ENCODE results near the gene CLDN10. TPM values are rescaled to one million over a fixed set of nuclear protein-coding genes. Genes with fewer than 3 reads are reported as not detected.
"Not testable (repeated sequence)": the region's sequence is repeated elsewhere in the genome, so short reads cannot be mapped to it uniquely, and the experiment has no call there.

Gene CLDN10
- total RNA-seq, 2 experiments from 2014 or later, result not detected

DNA sequence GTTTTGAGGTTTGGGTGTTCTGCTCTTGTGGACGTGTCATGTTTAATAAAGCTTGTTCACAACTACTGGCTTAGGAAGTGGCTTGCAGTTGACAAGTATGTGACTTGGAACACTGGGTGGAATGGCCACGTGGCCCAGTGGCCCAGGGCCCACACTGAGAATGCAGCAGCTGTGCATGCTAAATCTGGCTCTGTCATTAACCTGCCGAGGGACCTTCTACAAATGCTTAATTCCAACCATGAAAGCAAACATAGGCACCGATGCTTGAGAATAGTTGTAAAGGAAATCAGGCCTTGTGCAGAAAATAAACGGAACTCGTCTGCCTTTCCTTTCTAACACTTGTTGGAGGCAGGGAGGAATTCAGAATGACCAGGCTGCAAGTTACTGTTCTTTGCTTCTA lies 11.6 kb upstream of the CLDN10 start:
- ChIA-PET CTCF (no interaction called here), POLR2A (no interaction called here)

DNA sequence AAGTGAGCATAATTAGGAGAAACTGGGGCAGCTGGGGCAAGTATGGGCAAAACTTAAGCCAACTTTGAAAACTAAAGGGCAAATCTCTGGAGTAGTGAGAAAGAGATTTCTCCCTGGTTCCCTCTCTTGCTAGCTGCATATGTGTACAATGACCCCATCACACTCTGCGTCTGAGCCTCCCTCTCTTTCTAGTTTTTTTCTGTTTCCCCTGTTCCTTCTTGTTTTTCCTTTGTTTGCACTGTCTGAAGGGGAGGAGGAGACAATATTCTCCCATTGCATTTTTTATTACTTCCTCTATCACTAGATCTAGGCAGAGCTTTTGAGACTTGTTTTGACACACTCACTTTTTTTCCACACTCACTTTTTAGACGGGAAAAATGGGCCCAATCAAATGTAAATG lies 11.2 kb upstream of the CLDN10 start:
- CTCF ChIA-PET, result no interaction called here

DNA sequence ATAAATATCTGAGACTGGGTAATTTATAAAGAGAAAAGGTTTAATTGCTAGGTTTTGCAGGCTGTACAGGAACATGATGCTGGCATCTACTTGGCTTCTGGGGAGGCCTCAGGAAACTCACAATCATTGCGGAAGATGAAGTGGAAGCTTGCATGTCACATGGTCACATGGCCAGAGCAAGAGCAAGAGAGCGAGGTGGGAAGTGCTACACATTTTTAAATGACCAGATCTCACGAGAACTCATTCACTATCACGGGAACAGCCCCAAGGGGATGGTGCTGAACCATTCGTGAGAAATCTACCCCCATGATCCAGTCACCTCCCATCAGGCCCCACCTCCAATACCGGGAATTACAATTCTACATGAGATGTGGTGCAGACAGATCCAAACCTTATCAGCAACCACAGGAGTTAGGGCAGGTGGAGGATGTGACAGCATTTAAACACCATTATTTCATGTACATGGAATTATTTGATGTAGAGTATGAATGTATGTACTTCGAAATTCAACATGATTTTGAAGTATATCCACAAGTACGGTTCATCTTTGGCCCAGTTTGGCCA lies 10.5 kb upstream of the CLDN10 start:
- ChIA-PET POLR2A (no interaction called here), CTCF (no interaction called here)

More for the DNA sequence above, 11.2 kb upstream of the CLDN10 start:
- POLR2A ChIA-PET, result no interaction called here

DNA sequence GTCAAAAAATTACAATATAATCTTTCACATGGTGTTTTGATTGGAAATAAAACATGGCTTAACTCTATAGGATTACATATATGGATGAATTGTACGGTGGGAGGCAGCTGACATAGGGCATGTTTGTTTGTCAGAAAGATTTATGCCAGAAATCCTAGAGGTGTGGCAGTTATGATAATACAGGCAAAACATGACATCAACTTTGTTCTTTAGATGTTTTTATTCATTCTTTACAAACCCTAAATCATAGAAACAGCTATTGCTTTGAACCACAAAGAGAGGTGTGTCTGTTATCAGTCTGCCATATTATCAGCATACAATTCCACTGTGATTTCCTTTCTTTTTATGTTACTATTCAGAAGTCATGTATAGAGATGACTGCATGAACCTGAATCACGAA lies 8.2 kb upstream of the CLDN10 start:
- POLR2A ChIA-PET, result no interaction called here
- CTCF ChIA-PET, result no interaction called here

DNA sequence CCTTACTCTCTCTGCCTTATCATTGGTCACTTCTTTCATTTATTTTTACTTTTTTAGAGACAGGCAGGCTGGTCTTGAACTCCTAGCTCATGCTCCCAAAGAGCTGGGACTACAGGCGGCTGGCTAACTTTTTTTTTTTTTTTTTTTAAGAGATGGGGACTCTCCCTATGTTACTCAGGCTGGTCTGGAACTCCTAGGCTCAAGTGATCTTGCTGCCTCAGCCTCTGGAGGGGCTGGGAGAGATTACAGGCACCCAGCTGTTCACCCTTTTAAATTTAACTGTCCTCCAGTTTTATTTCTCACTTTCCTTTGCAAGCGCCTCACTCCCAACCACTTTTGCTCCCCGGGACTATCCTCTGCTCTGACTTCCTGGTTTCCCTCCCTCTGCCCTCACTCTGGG lies 5.6 kb upstream of the CLDN10 start:
- ChIA-PET CTCF (no interaction called here), POLR2A (no interaction called here)

DNA sequence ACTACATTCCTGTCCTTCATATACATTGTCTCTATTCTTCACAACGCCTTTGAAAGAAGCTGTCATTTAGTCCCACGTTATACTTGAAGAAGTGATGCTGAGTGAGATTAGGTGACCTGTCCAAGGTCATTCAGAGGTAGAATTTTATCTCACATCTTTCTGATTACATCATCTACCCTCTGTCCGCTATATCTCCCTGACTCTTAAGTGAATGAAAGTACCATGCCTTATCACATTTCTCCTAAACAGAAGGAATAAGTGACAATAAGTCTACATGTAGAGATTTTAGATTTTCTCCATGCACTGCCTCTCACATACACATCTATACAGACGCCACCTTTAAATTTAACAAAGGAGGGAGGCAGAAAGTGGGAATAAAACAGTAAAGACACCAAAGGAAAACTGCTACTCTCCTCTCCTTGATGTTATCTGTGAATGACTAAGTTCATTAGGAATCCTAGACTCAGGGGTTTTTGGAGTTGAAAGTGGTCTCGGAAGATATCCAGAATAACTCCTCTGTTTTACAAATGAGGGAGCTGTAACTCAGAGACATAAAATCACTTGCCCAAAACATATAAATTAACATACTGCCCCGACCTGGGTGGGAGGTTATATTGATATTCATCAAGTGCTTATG lies 4.9 kb upstream of the CLDN10 start:
- CTCF ChIA-PET, result no interaction called here
- POLR2A ChIA-PET, result no interaction called here

DNA sequence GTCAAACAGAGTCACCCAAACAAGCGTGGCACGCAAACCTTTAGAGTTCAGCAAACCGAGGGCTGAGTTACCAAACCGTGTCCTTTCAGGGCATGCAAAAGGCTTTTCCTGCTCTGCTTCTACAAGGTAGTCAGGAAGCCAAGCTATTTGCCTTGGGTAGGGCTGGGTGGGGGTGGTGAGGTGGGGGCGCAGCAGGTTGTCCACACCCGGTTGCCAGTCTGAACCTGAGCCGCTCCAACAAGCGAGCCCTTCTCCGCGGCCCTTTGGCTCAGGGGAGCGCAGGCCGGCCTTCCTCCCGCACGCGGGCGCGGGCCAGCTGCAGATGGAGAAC lies 347 bp upstream of the CLDN10 start:
- CTCF ChIA-PET, result no interaction called here
- POLR2A ChIA-PET, result no interaction called here

DNA sequence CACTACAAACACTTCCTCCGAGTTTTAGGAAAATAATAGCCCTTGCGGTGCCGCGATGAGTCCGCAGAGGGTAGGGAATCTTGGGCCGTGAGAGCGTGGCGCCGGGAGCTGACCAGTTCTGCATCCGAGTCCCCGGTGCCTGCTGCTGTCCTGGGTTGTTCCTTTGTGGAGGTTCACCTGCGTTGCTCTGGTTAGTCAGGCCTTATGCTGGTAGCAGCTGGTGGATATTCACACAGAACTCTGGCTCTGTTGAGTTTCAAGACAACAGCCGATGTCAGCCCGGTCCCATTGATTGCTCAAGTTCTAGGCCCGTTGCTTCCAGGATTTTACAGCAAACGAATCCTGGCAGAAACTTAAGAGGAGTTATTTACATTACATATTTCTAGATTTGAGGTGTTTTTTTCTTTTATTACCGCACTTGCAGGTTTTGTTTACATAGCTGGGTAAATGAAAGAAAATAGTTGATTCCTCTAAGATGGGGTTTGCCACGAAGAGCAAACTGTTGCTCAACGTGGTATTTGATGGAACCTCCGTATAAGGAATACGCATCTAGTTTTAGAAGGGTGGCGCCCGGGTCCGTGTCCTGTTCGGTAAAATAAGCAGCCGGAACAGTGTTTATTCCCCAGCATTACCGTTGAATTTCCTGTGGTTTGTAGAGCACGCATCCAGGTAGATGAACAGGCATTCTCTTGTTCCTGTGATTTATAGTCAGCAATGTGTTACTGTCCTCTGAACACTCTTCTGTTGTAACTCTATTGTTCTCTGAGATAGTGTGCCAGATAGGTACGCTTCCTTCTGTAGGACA lies 1.3 kb downstream of the CLDN10 start:
- CTCF ChIA-PET, result no interaction called here
- POLR2A ChIA-PET, result no interaction called here

DNA sequence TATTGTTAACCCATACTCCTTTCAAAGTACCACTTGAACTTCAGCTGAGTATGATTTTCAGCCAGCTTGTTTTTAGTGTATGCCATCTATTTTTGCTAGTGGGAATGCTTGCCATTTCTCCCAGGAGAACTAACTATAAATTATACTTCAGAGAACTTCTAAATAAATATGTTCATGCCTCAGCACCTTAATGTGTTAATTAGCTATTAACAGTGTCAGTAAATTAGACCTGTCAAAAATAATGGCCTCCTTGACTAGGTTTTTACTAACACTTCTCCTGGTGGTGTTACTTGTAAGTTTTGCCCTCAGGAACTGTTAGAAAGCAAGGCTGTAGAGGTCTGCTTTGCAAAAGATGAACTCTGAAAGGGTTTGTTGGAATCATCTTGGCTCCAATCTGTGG lies 4.5 kb downstream of the CLDN10 start:
- ChIA-PET CTCF (no interaction called here), POLR2A (no interaction called here)

DNA sequence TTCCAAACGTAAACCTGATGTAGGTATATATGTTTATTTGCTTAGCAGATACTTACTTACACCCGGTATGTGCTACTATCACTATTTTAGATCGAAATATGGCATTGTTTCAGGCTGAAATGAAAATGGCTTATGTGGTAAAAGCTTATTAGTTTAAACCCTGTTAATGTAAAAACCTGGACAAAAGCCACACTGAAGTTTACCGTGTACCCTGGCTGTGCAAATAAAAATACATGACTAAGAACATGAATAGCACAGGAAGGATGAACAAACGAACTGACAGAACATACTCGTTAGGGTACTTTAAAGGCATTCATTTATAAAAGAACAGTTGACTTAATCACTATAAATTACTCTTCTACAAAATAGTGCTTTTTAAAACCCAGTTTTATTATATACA lies 6.6 kb downstream of the CLDN10 start:
- ChIA-PET POLR2A (no interaction called here), CTCF (no interaction called here)

DNA sequence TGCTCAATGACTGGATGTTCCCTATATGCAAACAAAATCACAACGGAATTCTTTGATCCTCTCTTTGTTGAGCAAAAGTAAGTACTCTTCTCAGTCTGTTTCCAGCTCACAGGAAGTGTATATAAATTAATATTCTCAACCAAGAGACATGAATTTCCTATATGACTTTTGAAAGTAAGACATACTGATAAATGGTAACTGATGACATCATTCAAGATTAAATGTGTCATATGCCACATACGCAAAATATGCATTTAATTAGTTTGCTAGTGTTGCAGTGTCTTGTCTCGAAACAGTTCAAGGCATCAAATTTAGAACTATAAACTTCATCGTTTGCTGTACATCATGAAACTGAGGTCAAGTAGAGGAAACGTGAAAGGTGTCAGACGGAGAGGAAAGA lies 7.9 kb downstream of the CLDN10 start:
- CTCF ChIA-PET, result no interaction called here
- POLR2A ChIA-PET, result no interaction called here

DNA sequence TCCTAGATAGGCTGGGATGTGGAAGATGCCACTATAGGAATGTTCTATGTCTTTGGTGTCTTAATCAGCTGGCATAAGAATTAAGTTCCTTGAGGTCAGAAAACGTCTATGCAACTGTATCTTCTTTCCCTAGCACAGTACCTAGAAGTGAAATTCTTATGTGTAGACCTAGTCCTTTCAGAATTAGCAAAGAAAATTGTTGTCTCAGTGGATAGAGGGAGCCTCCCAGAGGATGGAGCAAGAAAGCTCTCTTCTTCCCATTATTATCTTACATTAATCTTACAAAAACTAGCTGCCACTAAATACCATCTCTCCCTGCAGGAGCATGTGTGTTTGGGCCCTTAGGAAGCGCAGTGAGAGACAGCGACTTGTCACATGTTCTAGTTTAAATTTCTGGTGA lies 11.6 kb downstream of the CLDN10 start:
- ChIA-PET CTCF (no interaction called here), POLR2A (no interaction called here)

DNA sequence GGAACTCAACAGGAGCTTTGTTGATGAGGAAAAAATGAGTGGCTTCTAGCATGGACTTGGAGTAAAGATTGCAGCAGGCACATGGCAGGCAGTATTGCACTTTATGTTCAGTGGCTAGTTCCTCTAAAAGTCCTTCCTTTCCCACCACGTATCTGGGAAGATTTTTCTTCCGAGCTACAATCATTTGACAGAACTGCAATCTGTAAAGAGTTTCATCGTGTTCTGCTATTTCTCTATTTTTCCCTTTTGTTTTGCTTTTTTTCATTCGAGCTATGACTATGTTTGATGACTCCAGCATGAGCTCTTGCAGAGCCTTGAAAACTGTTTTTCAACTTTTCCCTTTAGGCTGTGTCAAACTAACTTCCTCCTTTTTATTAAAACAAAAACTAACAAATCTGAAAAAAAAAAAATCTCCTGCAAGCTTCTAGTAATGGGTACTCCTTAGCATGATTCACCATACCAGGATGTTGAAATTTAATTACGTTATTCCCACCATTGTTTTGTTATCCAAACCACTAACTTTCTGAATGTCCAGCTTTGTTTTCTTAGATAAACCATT lies 12.3 kb downstream of the CLDN10 start:
- POLR2A ChIA-PET, result no interaction called here
- CTCF ChIA-PET, result no interaction called here

DNA sequence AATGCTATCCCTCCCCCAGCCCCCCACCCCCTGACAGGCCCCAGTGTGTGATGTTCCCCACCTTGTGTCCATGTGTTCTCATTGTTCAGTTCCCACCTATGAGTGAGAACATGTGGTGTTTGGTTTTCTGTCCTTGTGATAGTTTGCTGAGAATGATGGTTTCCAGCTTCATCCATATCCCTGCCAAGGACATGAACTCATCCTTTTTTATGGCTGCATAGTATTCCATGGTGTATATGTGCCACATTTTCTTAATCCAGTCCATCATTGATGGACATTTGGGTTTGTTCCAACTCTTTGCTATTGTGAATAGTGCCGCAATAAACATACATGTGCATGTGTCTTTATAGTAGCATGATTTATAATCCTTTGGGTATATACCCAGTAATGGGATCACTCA lies 13.2 kb downstream of the CLDN10 start:
- CTCF ChIA-PET, POLR2A ChIA-PET: not testable (repeated sequence)

DNA sequence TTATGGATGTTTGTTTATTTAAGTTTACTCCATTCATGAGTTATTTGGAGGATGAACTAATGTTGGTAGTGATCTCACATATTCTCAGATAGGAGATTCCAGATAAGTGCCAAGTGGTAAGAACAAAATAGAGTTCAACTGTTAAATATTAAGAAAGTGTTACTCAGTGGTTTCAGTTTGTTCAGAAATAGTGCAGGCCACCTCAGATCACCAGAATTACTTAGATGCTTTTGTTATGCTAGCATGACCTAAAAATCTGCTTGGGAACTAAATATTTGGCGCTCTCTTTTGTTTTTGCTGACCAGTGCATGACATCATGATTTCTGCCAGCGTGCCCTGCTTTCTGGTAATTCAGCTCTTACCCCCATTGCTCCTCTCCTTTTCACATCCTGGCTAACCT lies 15.6 kb downstream of the CLDN10 start:
- POLR2A ChIA-PET, result no interaction called here
- CTCF ChIA-PET, result no interaction called here

DNA sequence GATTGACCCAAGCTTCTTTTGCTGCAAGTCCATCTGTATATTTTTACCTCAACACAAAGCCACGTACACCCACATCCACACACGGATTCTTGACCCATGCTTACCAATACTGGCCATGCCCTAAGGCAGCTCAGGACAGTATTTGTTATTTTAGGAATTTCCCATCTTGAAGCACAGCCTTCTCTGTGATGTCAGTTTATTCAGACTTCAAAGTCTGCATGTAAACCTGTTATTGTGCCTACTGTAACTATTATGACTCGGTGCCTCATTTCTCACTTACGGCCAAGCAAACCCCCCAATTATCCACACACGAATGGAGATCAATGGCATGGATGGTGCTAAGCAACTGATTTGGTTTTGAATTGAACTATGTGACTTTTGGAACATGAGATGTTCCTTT lies 17.5 kb downstream of the CLDN10 start:
- POLR2A ChIA-PET, result no interaction called here
- CTCF ChIA-PET, result no interaction called here

DNA sequence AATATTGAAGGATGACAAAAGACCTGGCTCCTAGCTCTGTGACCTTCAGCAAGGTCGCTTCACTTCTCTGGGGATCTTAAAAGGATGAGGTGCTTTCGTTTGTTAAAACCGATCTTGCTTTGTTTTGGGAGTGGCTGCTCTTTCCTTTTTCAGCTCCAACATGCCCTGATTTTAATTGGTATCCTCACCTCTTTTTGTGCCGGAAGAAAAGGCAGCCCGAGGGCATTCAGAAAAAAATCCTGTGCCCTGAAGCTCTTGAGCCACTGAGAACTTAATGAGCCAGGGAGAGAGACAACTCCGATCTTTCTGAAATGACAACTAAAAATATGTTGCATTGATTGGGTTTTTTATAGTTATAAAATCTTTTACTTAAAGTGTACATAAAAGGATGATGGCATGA lies 19.4 kb downstream of the CLDN10 start:
- ChIA-PET CTCF (no interaction called here), POLR2A (no interaction called here)

DNA sequence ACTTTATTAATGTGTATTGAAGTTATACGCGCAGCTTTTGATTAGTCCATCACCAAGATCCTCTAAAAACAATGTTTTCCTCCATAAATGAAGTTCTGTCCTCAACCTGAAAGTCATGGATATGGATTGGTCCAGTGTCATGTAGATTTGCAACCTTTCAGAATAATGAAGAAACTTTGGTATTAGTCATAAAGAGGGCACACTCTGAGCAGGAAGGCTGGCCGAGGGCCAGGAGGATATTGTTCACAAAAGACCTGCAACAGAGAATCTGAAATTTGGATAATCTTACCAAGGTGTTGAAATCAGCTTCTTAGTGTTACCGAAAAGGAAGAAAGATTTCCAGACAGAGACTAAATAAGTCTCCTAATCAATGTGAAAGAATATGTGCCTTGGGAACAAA lies 20.7 kb downstream of the CLDN10 start:
- ChIA-PET CTCF (no interaction called here), POLR2A (no interaction called here)

DNA sequence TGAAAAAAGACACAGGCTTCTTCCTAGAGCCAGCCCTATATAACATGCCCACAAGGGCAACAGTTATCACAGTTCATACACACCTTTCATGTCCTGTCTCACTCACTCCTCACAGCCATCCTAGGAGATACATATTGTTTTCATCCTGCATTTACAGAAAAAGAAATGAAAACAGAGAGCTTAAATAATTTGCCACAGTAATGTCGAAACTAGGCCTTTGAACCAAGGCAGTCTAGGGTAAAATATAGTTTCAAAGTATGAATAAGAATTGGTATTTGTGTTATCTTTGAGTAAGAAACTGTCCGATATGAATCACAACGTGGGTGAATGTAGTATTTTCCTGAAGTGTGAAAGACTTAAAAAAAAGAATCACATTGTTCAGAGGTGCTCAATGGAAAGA lies 26.8 kb downstream of the CLDN10 start:
- CTCF ChIA-PET, result no interaction called here
- POLR2A ChIA-PET, result no interaction called here

DNA sequence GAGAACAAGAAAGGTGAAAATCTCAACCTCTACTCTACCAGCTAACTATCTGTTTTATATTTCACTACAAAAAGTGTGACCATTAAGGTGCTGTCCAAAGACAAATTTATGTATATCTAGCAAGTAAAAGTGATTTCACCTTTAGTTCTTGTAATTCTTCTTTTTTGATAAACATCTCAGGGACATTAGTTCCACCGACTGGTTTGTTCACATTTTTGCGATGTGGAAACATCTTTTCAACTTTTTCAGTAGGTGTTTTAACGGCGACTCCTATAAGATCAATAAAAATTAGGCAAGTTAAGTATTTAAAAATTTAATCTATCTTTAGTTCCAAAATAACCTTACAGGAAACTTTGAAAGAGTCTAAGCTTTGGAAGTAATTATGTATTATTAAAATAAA lies 33.3 kb downstream of the CLDN10 start:
- CTCF ChIA-PET, result no interaction called here
- POLR2A ChIA-PET, result no interaction called here

DNA sequence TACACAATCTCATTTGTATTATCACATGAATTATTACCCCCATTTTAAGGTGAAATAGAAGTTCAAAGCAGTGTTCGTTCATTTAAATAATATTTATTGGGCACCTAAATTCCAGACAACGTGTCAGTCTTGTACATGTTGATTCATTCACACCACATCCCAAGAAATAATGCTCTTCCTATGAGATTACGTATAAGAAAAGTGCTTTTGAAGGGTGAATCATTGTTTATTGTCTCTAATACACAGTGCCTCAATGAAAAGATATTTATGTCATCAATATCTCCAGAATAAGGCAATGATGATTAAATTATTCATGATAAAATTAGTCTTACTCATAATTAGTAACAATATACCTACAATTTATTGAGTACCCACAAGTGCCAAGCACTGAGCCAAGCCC lies 35.6 kb downstream of the CLDN10 start:
- POLR2A ChIA-PET, result no interaction called here

DNA sequence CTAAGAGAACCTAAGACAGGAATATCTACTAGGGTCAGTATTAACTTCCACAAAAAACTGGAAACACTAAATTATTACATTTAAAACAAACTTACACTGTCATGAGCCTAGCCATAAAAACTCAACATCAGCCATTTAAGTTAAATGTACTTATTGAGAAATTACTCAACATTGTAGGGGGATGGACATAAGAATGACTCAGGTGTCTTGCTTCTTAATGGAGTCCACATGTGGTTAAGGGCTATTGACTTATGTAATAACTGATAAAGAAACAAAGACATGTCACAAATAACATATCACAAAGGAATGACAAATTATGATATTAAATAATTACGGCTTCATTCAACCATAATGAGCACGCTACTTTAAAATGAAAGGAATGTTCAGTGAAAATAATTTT lies 36.2 kb downstream of the CLDN10 start:
- CTCF ChIA-PET, result no interaction called here
- POLR2A ChIA-PET, result no interaction called here

More for the DNA sequence above, 35.6 kb downstream of the CLDN10 start:
- CTCF ChIA-PET, result no interaction called here

Data from activated CD8-positive, alpha-beta memory T cell treated with anti-CD3 and anti-CD28 coated beads for 36 hours (primary cell).